ENCODE data around the gene GASK1A. TPM values are rescaled to one million over a fixed set of nuclear protein-coding genes. Genes with fewer than 3 reads are reported as not detected.

The GASK1A gene
- total RNA-seq, 1 experiment from 2014 or later: not detected

- H4K20me1 ChIP-seq (ENCODE audit: insufficient read depth): no peaks in the 10 kb centered on the region
- no peaks in the 10 kb centered on the region for H3K9me3 ChIP-seq (ENCODE audit: insufficient read depth, low read depth)
- BruUV-seq (replicated peaks): no TSS peak
- H3K27me3 ChIP-seq (ENCODE audit: insufficient read depth, low read depth): no peaks in the 10 kb centered on the region
- no peaks in the 10 kb centered on the region for H3K9me2 ChIP-seq (ENCODE audit: insufficient read depth)
- no peaks in the 10 kb centered on the region for H3K79me2 ChIP-seq (ENCODE audit: low read depth)
- H3K27ac ChIP-seq: no peak overlapping the region
- ChIA-PET CTCF (no interaction called here), POLR2A (ENCODE audit: unreplicated experiment) (no interaction called here)
- H2AFZ ChIP-seq: no peak overlapping the region
- TF ChIP-seq CTCF (conservative IDR thresholded peaks at IDR 0.05): no peak
- TF ChIP-seq EZH2 (IDR thresholded peaks at IDR 0.05; ENCODE audit: low read depth): no peak
- H3K4me3 ChIP-seq: no peak overlapping the region
- intact Hi-C loops (cut with micrococcal nuclease; ENCODE audit: unreplicated experiment): no loop called here
- no peak overlapping the region for H3K4me2 ChIP-seq
- H3K36me3 ChIP-seq (ENCODE audit: low read depth): no peaks in the 10 kb centered on the region
- no peaks in the 10 kb centered on the region for H3K4me1 ChIP-seq (replicated peaks; ENCODE audit: insufficient read depth)
- no peak for DNase-seq
- H3F3A ChIP-seq (ENCODE audit: insufficient read depth, low read depth): no peaks in the 10 kb centered on the region
Measured at GRCh38 chr3:42980209-42980608, 1.1 kb downstream of the GASK1A start.

GRCh38 chr3:42980909-42981308 is 1.8 kb downstream of the GASK1A start:
- TF ChIP-seq EZH2 (IDR thresholded peaks at IDR 0.05; ENCODE audit: low read depth): no peak
- no peak for TF ChIP-seq CTCF (conservative IDR thresholded peaks at IDR 0.05)
- Histone ChIP-seq H3K4me3 (no peak overlapping the region), H3K36me3 (ENCODE audit: low read depth) (no peaks in the 10 kb centered on the region), H3K9me3 (ENCODE audit: insufficient read depth, low read depth) (no peaks in the 10 kb centered on the region), H3K4me1 (replicated peaks; ENCODE audit: insufficient read depth) (no peaks in the 10 kb centered on the region), H3K9me2 (ENCODE audit: insufficient read depth) (no peaks in the 10 kb centered on the region), H3F3A (ENCODE audit: insufficient read depth, low read depth) (no peaks in the 10 kb centered on the region), H3K27me3 (ENCODE audit: insufficient read depth, low read depth) (no peaks in the 10 kb centered on the region; the same call in 1 of the 2 replicates), H3K4me2 (no peak overlapping the region), H3K79me2 (ENCODE audit: low read depth) (no peaks in the 10 kb centered on the region), H3K27ac (no peak overlapping the region), H4K20me1 (ENCODE audit: insufficient read depth) (no peaks in the 10 kb centered on the region), H2AFZ (no peak overlapping the region)
- no TSS peak for BruUV-seq (replicated peaks)
- intact Hi-C loops (cut with micrococcal nuclease; ENCODE audit: unreplicated experiment): no loop called here
- no peak for DNase-seq
- ChIA-PET CTCF (no interaction called here), POLR2A (ENCODE audit: unreplicated experiment) (no interaction called here)

GRCh38 chr3:42982645-42983412 is 3.7 kb downstream of the GASK1A start:
- POLR2A ChIA-PET (ENCODE audit: unreplicated experiment): no interaction called here
- H2AFZ ChIP-seq: no peak overlapping the region
- no peaks in the 10 kb centered on the region for H4K20me1 ChIP-seq (ENCODE audit: insufficient read depth)
- CTCF ChIA-PET: no interaction called here
- H3F3A ChIP-seq (ENCODE audit: insufficient read depth, low read depth): no peaks in the 10 kb centered on the region
- no peak overlapping the region for H3K4me2 ChIP-seq
- H3K27me3 ChIP-seq (ENCODE audit: insufficient read depth, low read depth): no peaks in the 10 kb centered on the region; the same call in 1 of the 2 replicates
- no peaks in the 10 kb centered on the region for H3K4me1 ChIP-seq (replicated peaks; ENCODE audit: insufficient read depth)
- TF ChIP-seq EZH2 (IDR thresholded peaks at IDR 0.05; ENCODE audit: low read depth) (no peak), CTCF (conservative IDR thresholded peaks at IDR 0.05) (no peak)
- no peak overlapping the region for H3K4me3 ChIP-seq
- no peak overlapping the region for H3K27ac ChIP-seq
- no peaks in the 10 kb centered on the region for H3K79me2 ChIP-seq (ENCODE audit: low read depth)
- H3K9me2 ChIP-seq (ENCODE audit: insufficient read depth): no peaks in the 10 kb centered on the region
- BruUV-seq (replicated peaks): no TSS peak
- no peak for DNase-seq
- H3K36me3 ChIP-seq (ENCODE audit: low read depth): no peaks in the 10 kb centered on the region
- intact Hi-C loops (cut with micrococcal nuclease; ENCODE audit: unreplicated experiment): no loop called here
- H3K9me3 ChIP-seq (ENCODE audit: insufficient read depth, low read depth): no peaks in the 10 kb centered on the region

Data from PC-9 (cell line).